ENCODE results near the gene BMP15. TPM values are rescaled to one million over a fixed set of nuclear protein-coding genes. Genes with fewer than 3 reads are reported as not detected.

Gene BMP15
- total RNA-seq, 1 donor from 2014 or later = not detected

DNA sequence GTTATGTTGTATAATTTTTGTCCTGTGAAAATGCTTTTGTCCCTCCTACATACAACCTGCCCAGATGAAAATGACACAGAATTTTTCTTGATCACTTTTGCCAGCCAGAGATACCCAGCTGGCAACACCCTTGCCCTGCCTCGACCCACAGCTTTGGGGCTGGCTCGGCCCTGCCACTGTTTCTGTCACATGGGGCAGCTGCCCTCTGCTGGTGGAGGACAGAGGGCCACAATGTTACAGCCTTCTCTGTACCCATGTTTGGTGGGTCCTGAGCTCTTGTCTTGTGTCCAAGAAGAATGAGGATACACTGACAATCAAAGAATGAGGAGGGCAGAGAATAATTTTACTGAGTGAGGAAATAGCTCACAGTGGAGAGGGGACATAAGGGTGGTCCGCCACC lies 31.1 kb downstream of the BMP15 start:
- Mint-ChIP-seq H3K27me3 (ENCODE audit: low read depth) (no peaks in the 10 kb centered on the region), H3K4me1 (peaks cover 7% of the 10 kb centered on the region), H3K36me3 (no peaks in the 10 kb centered on the region), H3K27ac (no peak overlapping the region), H3K9me3 (peaks cover 38% of the 10 kb centered on the region), H3K4me3 (no peak overlapping the region)
- TF ChIP-seq, protein P1, sequence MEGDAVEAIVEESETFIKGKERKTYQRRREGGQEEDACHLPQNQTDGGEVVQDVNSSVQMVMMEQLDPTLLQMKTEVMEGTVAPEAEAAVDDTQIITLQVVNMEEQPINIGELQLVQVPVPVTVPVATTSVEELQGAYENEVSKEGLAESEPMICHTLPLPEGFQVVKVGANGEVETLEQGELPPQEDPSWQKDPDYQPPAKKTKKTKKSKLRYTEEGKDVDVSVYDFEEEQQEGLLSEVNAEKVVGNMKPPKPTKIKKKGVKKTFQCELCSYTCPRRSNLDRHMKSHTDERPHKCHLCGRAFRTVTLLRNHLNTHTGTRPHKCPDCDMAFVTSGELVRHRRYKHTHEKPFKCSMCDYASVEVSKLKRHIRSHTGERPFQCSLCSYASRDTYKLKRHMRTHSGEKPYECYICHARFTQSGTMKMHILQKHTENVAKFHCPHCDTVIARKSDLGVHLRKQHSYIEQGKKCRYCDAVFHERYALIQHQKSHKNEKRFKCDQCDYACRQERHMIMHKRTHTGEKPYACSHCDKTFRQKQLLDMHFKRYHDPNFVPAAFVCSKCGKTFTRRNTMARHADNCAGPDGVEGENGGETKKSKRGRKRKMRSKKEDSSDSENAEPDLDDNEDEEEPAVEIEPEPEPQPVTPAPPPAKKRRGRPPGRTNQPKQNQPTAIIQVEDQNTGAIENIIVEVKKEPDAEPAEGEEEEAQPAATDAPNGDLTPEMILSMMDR (IDR thresholded peaks at IDR 0.05; ENCODE audit: unreplicated experiment) = no peak
- no peak for DNase-seq (ENCODE audit: low spot score in 2 of 2, unreplicated experiment in 2 of 2)

DNA sequence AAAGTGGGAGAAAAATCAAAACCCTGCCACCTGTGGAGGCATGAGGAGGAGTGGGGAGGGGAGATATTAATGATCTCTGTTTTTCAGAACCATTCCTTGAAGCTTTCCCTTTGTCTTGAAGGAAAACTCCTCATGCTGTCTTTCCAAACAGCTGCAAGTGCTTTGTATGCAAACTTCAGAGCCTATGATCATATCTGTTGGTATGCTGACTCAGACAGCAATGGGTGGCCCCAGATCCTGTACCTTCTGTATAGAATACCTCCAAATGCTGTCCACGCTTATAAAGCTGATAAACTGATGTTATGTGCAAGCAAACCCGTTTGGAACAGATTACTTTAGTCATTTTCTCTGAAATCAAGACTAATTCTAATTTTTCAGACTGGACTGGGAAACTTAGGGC lies 31.9 kb downstream of the BMP15 start:
- Mint-ChIP-seq H3K4me1 (peaks cover 7% of the 10 kb centered on the region), H3K27me3 (ENCODE audit: low read depth) (no peaks in the 10 kb centered on the region), H3K9me3 (peaks cover 38% of the 10 kb centered on the region), H3K4me3 (no peak overlapping the region), H3K36me3 (no peaks in the 10 kb centered on the region), H3K27ac (no peak overlapping the region)
- DNase-seq (ENCODE audit: low spot score in 2 of 2, unreplicated experiment in 2 of 2) = no peak
- TF ChIP-seq, protein P1 (IDR thresholded peaks at IDR 0.05; ENCODE audit: unreplicated experiment) = no peak

DNA sequence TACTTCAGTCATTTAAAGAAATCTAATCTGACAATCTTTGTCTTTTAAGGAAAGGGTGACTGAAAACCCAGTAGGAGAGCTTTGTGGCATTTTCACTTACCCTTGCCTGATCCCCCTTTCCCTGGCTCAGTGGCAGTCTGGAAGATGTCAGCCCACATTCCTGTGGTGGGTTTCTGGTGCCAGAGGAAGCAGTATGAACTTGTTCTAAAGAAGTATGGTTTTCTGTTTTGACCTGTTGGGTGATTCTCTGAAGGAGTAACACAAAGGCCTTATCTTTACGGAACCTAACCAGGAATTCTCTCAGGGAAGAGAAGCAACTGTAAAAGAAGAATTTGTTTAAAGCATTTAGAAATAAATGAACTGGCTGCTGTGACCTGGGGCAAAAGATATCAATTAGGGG lies 41.9 kb downstream of the BMP15 start:
- TF ChIP-seq, protein P1 (IDR thresholded peaks at IDR 0.05; ENCODE audit: unreplicated experiment) = no peak
- Mint-ChIP-seq H3K27ac (no peak overlapping the region), H3K36me3 (no peaks in the 10 kb centered on the region), H3K4me3 (no peak overlapping the region), H3K27me3 (ENCODE audit: low read depth) (no peaks in the 10 kb centered on the region), H3K4me1 (no peaks in the 10 kb centered on the region), H3K9me3 (peaks cover 53% of the 10 kb centered on the region)
- DNase-seq (ENCODE audit: low spot score in 2 of 2, unreplicated experiment in 2 of 2) = no peak

DNA sequence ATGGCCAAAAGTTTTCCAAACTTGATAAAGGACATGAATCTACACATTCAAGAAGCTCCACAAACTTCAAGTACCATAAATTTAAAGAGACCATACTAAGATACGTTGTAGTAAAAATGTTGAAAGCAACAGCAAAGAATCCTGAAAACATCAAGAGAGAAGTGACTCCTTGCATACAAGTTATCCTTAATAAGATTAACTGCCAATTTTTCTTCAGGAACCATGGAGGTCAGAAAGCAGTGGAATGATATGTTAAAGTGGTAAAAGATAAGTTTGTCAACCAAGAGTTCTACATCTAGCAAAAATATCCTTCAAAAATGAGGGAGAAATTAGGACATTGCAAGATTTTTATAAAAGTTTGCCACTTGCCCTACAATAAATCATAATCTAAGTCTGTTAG lies 43.3 kb downstream of the BMP15 start:
- H3K36me3 Mint-ChIP-seq = no peaks in the 10 kb centered on the region
- H3K27me3 Mint-ChIP-seq (ENCODE audit: low read depth) = no peaks in the 10 kb centered on the region
- H3K4me3 Mint-ChIP-seq = no peak overlapping the region
- TF ChIP-seq, protein P1 (IDR thresholded peaks at IDR 0.05; ENCODE audit: unreplicated experiment) = no peak
- no peak overlapping the region for H3K27ac Mint-ChIP-seq
- peaks cover 59% of the 10 kb centered on the region for H3K9me3 Mint-ChIP-seq
- H3K4me1 Mint-ChIP-seq = no peaks in the 10 kb centered on the region
- no peak for DNase-seq (ENCODE audit: low spot score in 2 of 2, unreplicated experiment in 2 of 2)

DNA sequence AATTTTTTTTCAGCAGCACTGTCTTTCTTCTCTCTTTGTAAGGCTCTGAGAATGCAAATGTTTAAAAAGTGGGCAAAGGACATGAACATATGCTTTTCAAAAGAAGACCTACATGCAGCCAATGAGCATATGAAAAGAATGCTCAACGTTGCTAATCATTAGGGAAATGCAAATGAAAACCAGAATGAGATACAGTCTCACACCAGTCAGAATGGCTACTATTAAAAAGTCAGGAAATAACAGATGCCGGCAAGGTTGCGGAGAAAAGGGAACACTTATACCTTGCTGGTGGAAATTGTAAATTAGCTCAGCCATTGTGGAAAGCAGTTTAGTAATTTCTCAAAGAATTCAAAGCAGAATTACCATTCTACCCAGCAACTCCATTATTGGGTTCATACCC lies 51.6 kb downstream of the BMP15 start:
- Mint-ChIP-seq H3K36me3 (no peaks in the 10 kb centered on the region), H3K27ac (no peak overlapping the region)

More for the DNA sequence above, 51.6 kb downstream of the BMP15 start:
- Mint-ChIP-seq H3K4me1 (no peaks in the 10 kb centered on the region), H3K27me3 (ENCODE audit: low read depth) (no peaks in the 10 kb centered on the region), H3K9me3 (peaks cover 33% of the 10 kb centered on the region), H3K4me3 (no peak overlapping the region)
- TF ChIP-seq, protein P1 (IDR thresholded peaks at IDR 0.05; ENCODE audit: unreplicated experiment) = no peak
- no peak for DNase-seq (ENCODE audit: low spot score in 2 of 2, unreplicated experiment in 2 of 2)

Measured in mesothelial cell of epicardium (in vitro differentiated cells).